WTC11 (cell line): Measurements from ENCODE around the gene GNAO1. TPM values are rescaled to one million over a fixed set of nuclear protein-coding genes. Genes with fewer than 3 reads are reported as not detected.

Experiments
- ATAC-seq: fragments of 200-7000 bp; cut with Tn5 transposase; 2 replicates; pipeline ENCODE4 v1.10.0; 2021; ENCODE audit warnings: mild to moderate bottlenecking, moderate library complexity
- CTCF ChIA-PET: fragments of 300-600 bp; sonication (Branson Sonifier 250); formaldehyde crosslinking; loops from one replicate; lab custom pipeline; 2021; ENCODE audit warnings: antibody characterized with exemption; lab: Charles Lee
- POLR2A ChIA-PET: fragments of 350-600 bp; sonication (Branson Sonifier 250); formaldehyde crosslinking; loops from one replicate; lab custom pipeline; 2021; ENCODE audit warnings: antibody characterized with exemption; lab: Charles Lee
- DNase-seq: peaks from one replicate; pipeline ENCODE4 v3.0.0; 2021; ENCODE audit warnings: low spot score
- H3K27ac Mint-ChIP-seq: 2 replicates; pipeline ENCODE4 v1.8.0; 2021; ENCODE audit warnings: mixed read lengths
- H3K27me3 Mint-ChIP-seq: 2 replicates; pipeline ENCODE4 v1.8.0; 2021; ENCODE audit warnings: low read depth, mild to moderate bottlenecking, moderate library complexity, mixed read lengths
- H3K36me3 Mint-ChIP-seq: 2 replicates; pipeline ENCODE4 v1.8.0; 2021; ENCODE audit warnings: mixed read lengths
- H3K4me1 Mint-ChIP-seq: 2 replicates; pipeline ENCODE4 v1.8.0; 2022; ENCODE audit warnings: mixed read lengths
- H3K4me3 Mint-ChIP-seq: 2 replicates; pipeline ENCODE4 v1.8.0; 2021; ENCODE audit warnings: mild to moderate bottlenecking, moderate library complexity, mixed read lengths
- H3K9me3 Mint-ChIP-seq: 2 replicates; pipeline ENCODE4 v1.8.0; 2021; ENCODE audit warnings: mixed read lengths
- ARID4B ChIP-seq: sonication (generic); formaldehyde crosslinking; IDR thresholded peaks from 2 replicates; pipeline ENCODE4 v1.8.0; 2023; ENCODE audit warnings: missing genetic modification reagents, mild to moderate bottlenecking, borderline replicate concordance
- CREM ChIP-seq: sonication (generic); formaldehyde crosslinking; IDR thresholded peaks from 2 replicates; pipeline ENCODE4 v1.8.1; 2022; ENCODE audit warnings: mild to moderate bottlenecking, missing genetic modification reagents, moderate library complexity
- ELF4 ChIP-seq: sonication (generic); formaldehyde crosslinking; IDR thresholded peaks from 2 replicates; pipeline ENCODE4 v1.8.1; 2022; ENCODE audit warnings: low read depth, mild to moderate bottlenecking, moderate library complexity, missing genetic modification reagents
- ERG ChIP-seq: fragments of 250-450 bp; sonication (Bioruptor Pico); IDR thresholded peaks from 2 replicates; pipeline ENCODE4 v1.8.0; 2021; ENCODE audit warnings: mild to moderate bottlenecking
- ETV6 ChIP-seq: sonication (generic); formaldehyde crosslinking; IDR thresholded peaks from 2 replicates; pipeline ENCODE4 v1.8.1; 2022; ENCODE audit warnings: mild to moderate bottlenecking, missing genetic modification reagents
- FOXJ3 ChIP-seq: sonication (generic); formaldehyde crosslinking; IDR thresholded peaks from 2 replicates; pipeline ENCODE4 v1.9.0; 2021; ENCODE audit warnings: missing genetic modification reagents, mild to moderate bottlenecking, borderline replicate concordance
- FOXP4 ChIP-seq: sonication (generic); formaldehyde crosslinking; IDR thresholded peaks from 2 replicates; pipeline ENCODE4 v1.8.0; 2022; ENCODE audit warnings: mild to moderate bottlenecking, missing genetic modification reagents
- HMGXB4 ChIP-seq: sonication (generic); formaldehyde crosslinking; IDR thresholded peaks from 2 replicates; pipeline ENCODE4 v1.8.1; 2023; ENCODE audit warnings: mild to moderate bottlenecking, moderate library complexity, missing genetic modification reagents
- JAZF1 ChIP-seq: fragments of 250-450 bp; sonication (Bioruptor Pico); IDR thresholded peaks from 2 replicates; pipeline ENCODE4 v1.9.0; 2021; ENCODE audit warnings: moderate library complexity, mild to moderate bottlenecking, inconsistent platforms
- RELA ChIP-seq: sonication (generic); formaldehyde crosslinking; IDR thresholded peaks from 2 replicates; pipeline ENCODE4 v1.8.1; 2022; ENCODE audit warnings: missing genetic modification reagents, mild to moderate bottlenecking, borderline replicate concordance
- RORB ChIP-seq: fragments of 250-450 bp; sonication (Bioruptor Pico); IDR thresholded peaks from 2 replicates; pipeline ENCODE4 v1.9.0; 2021; ENCODE audit warnings: mild to moderate bottlenecking
- SOX15 ChIP-seq: fragments of 250-450 bp; sonication (Bioruptor Pico); IDR thresholded peaks from 2 replicates; pipeline ENCODE4 v1.9.0; 2021; ENCODE audit warnings: mild to moderate bottlenecking
- STAT6 ChIP-seq: sonication (generic); formaldehyde crosslinking; conservative IDR thresholded peaks from 2 replicates; pipeline ENCODE4 v1.8.1; 2023; ENCODE audit warnings: mild to moderate bottlenecking, low read depth, missing genetic modification reagents, moderate library complexity
- TEAD4 ChIP-seq: sonication (generic); formaldehyde crosslinking; IDR thresholded peaks from 2 replicates; pipeline ENCODE4 v1.8.0; 2022; ENCODE audit warnings: mild to moderate bottlenecking, missing genetic modification reagents
- USF1 ChIP-seq: sonication (generic); formaldehyde crosslinking; IDR thresholded peaks from 2 replicates; pipeline ENCODE4 v1.8.0; 2022; ENCODE audit warnings: mild to moderate bottlenecking, missing genetic modification reagents
- ZNF138 ChIP-seq: sonication (generic); formaldehyde crosslinking; conservative IDR thresholded peaks from 2 replicates; pipeline ENCODE4 v1.8.1; 2022; ENCODE audit warnings: mild to moderate bottlenecking, moderate library complexity, missing genetic modification reagents
- ZNF219 ChIP-seq: sonication (generic); formaldehyde crosslinking; IDR thresholded peaks from 2 replicates; pipeline ENCODE4 v1.8.0; 2023; ENCODE audit warnings: missing genetic modification reagents, mild to moderate bottlenecking, borderline replicate concordance
- ZNF317 ChIP-seq: sonication (generic); formaldehyde crosslinking; IDR thresholded peaks from 2 replicates; pipeline ENCODE4 v1.8.1; 2023; ENCODE audit warnings: low read depth, mild to moderate bottlenecking, moderate library complexity, missing genetic modification reagents, borderline replicate concordance
- ZNF416 ChIP-seq: fragments of 250-450 bp; sonication (Bioruptor Pico); IDR thresholded peaks from 2 replicates; pipeline ENCODE4 v1.9.0; 2021; ENCODE audit warnings: mild to moderate bottlenecking, inconsistent platforms
- ZNF512 ChIP-seq: sonication (generic); formaldehyde crosslinking; IDR thresholded peaks from 2 replicates; pipeline ENCODE4 v1.8.1; 2022; ENCODE audit warnings: missing genetic modification reagents, borderline replicate concordance
- total RNA-seq: library from RNA; stranded (reverse); gene quantifications from 3 replicates; pipeline ENCODE4 v1.2.3, GENCODE V29; 2021

The GNAO1 gene
- total RNA-seq, 1 experiment from 2014 or later: 30.6 TPM

GRCh38 chr16:56366945-56367344 lies 175.7 kb downstream of the GNAO1 start:
- POLR2A ChIA-PET: no interaction called here
- Mint-ChIP-seq H3K27ac (no peak overlapping the region), H3K9me3 (no peaks in the 10 kb centered on the region), H3K4me3 (no peak overlapping the region)
- TF ChIP-seq SOX15 (CRISPR knock-in tag): no peak
- TF ChIP-seq CREM (CRISPR knock-in tag): no peak
- no peak for TF ChIP-seq RORB (CRISPR knock-in tag)
- TF ChIP-seq FOXJ3 (CRISPR knock-in tag): no peak
- no peak for TF ChIP-seq USF1
- no peak for TF ChIP-seq ETV6
- no peak for TF ChIP-seq HMGXB4 (CRISPR knock-in tag)
- no peak for TF ChIP-seq TEAD4
- no peak for TF ChIP-seq ZNF317 (CRISPR knock-in tag)
- TF ChIP-seq ZNF138 (CRISPR knock-in tag): no peak
- TF ChIP-seq FOXP4 (CRISPR knock-in tag): no peak
- TF ChIP-seq, all 79 proteins: peak for 0
- DNase-seq: no peak
- CTCF ChIA-PET: no interaction called here
- Mint-ChIP-seq H3K27me3 (no peaks in the 10 kb centered on the region), H3K36me3 (peaks cover 16% of the 10 kb centered on the region; the same call in 1 of the 2 replicates), H3K4me1 (no peaks in the 10 kb centered on the region)
- ATAC-seq: no peak

- CTCF ChIA-PET: interaction anchor here (3.9 kb wide), 1 partner anchor 11 kb away, joined by 17 read pairs; no protein-coding TSS in a partner anchor
- POLR2A ChIA-PET: no interaction called here
- Mint-ChIP-seq H3K9me3 (no peaks in the 10 kb centered on the region), H3K36me3 (peaks cover 13% of the 10 kb centered on the region; the same call in 1 of the 2 replicates), H3K4me3 (no peak overlapping the region), H3K27me3 (no peaks in the 10 kb centered on the region), H3K4me1 (peaks cover 1% of the 10 kb centered on the region; the same call in 1 of the 2 replicates), H3K27ac (no peak overlapping the region)
- ATAC-seq (no peak), DNase-seq (no peak)
- TF ChIP-seq STAT6 (CRISPR knock-in tag) (no peak), ELF4 (CRISPR knock-in tag) (no peak), ERG (CRISPR knock-in tag) (no peak), RELA (no peak), ZNF219 (CRISPR knock-in tag) (no peak), ARID4B (CRISPR knock-in tag) (no peak), JAZF1 (CRISPR knock-in tag) (no peak), CREM (CRISPR knock-in tag) (no peak), ZNF416 (no peak), ZNF512 (CRISPR knock-in tag) (no peak), ZNF138 (CRISPR knock-in tag) (no peak)
Observed at GRCh38 chr16:56367764-56368163, 176.5 kb downstream of the GNAO1 start.
